Ishikawa (cell line): ENCODE data around the gene IMMP1L.

Experiments
- CREB1 ChIP-seq: IDR thresholded peaks from 2 replicates; pipeline ENCODE4 v1.6.1; 2012; ENCODE audit warnings: low read depth
- EGR1 ChIP-seq: IDR thresholded peaks from 2 replicates; pipeline ENCODE4 v1.6.1; 2012
- EP300 ChIP-seq: IDR thresholded peaks from 2 replicates; pipeline ENCODE4 v1.6.1; 2012; ENCODE audit warnings: borderline replicate concordance
- RAD21 ChIP-seq: IDR thresholded peaks from 2 replicates; pipeline ENCODE4 v1.6.1; 2012; ENCODE audit warnings: low read depth
- YY1 ChIP-seq: IDR thresholded peaks from 2 replicates; pipeline ENCODE4 v1.6.1; 2012; ENCODE audit warnings: low read depth
- TF ChIP-seq, protein P1 (sequence below): IDR thresholded peaks from 2 replicates; pipeline ENCODE4 v1.6.1; 2012

DNA sequence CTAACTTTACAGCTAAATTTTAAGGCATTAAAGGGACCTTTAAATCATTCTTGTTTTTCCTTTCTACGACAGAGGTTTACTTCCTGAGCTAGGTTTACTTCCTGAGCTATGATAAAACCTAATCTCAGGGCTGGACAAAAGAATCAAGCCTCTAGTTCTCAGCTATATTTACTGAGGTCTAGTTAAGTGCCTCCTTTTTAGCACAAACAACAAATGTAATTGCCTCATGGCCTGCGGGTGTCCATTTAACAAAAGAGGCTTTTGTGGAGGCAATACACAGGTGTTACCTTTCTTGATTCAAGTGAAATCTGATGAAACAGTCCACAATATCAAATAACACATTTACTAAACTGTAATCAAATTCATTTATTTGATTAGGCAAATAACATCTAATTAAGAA, 67.3 kb downstream of the IMMP1L start:
- no peak for TF ChIP-seq CREB1
- no peak for TF ChIP-seq EP300
- no peak for TF ChIP-seq YY1
- TF ChIP-seq, protein P1, sequence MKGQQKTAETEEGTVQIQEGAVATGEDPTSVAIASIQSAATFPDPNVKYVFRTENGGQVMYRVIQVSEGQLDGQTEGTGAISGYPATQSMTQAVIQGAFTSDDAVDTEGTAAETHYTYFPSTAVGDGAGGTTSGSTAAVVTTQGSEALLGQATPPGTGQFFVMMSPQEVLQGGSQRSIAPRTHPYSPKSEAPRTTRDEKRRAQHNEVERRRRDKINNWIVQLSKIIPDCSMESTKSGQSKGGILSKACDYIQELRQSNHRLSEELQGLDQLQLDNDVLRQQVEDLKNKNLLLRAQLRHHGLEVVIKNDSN, result no peak
- no peak for TF ChIP-seq RAD21
- no peak for TF ChIP-seq EGR1
